Measurements from ENCODE around the gene LRMDA.

The LRMDA gene

DNA sequence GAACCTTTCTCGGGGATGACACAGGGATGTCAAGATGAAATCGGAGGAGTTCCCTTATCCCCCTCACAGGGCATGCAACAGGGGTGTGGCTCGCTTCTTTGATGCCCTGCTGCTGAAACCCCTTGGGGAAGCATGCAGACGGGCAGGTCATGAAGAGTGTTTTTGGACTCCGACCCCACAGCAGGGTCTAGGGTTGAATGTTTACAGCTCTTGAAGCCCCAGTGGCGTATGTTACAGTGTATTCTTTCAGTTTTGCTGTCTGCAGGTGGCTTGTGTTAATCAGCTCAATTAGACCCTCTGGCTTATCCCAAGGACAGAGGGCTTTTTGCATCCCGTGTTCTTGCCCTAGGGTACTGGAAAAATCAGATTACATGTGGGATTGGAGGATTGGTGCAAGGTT lies 446.5 kb downstream of the LRMDA start:
- TF ChIP-seq, protein P1, sequence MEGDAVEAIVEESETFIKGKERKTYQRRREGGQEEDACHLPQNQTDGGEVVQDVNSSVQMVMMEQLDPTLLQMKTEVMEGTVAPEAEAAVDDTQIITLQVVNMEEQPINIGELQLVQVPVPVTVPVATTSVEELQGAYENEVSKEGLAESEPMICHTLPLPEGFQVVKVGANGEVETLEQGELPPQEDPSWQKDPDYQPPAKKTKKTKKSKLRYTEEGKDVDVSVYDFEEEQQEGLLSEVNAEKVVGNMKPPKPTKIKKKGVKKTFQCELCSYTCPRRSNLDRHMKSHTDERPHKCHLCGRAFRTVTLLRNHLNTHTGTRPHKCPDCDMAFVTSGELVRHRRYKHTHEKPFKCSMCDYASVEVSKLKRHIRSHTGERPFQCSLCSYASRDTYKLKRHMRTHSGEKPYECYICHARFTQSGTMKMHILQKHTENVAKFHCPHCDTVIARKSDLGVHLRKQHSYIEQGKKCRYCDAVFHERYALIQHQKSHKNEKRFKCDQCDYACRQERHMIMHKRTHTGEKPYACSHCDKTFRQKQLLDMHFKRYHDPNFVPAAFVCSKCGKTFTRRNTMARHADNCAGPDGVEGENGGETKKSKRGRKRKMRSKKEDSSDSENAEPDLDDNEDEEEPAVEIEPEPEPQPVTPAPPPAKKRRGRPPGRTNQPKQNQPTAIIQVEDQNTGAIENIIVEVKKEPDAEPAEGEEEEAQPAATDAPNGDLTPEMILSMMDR (conservative IDR thresholded peaks at IDR 0.05), result no peak
- H3K27ac ChIP-seq, result no peak overlapping the region

DNA sequence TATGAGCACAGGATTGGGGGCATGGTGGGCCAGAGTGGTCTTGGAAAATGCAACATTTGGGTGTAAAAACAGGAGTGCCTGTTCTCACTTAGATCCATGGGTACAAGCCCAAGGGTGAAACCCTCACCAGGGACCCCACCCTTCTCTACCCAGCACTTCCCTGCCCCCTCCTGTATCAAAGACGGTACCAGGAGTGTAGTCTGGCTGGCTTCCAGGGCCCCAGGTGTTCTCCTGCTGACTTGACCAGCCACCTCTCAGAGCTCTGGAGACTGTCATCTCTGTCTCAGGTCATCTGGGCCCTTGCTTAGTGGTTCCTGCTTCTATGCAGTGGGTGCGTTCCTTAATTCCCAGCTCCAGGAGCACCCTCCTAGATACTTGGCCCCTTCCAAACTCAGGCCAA lies 447.2 kb downstream of the LRMDA start:
- TF ChIP-seq, protein P1 (conservative IDR thresholded peaks at IDR 0.05), result no peak
- H3K27ac ChIP-seq, result no peak overlapping the region

DNA sequence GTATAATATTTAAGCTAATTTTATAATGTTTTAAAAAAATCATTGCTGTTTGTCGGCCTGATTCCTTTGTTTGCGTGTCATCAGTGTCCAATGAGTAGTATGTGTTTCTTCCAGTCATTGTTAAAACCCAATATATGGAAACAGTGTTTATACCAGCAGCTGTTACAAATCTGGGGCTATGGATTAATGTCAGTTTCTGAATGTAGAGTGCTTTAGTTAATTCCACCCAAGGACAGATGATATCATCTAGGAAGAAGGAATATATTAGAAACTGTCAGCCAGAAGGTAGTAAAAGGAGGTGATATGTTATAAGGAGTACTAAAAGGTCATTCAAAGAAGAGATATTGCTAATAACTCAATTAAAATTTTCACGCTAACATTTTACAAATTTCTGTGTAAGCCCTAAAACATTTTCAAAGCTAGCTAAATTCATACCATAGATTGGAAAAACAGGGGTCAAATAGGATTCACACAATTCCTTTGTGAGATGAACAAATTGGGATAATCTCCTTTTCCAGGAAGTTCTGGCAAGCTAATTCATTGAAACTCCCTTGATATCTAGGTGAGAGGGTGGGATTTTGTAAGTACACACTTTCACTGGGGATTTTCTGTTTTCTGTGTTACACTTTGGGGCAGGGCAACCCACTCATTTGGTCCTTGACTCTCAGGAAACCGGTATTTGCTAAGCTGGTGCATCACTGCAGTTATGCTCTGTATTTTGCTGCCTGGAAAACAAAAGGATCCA lies 448.8 kb downstream of the LRMDA start:
- TF ChIP-seq, protein P1 (conservative IDR thresholded peaks at IDR 0.05), result no peak
- no peak overlapping the region for H3K27ac ChIP-seq

DNA sequence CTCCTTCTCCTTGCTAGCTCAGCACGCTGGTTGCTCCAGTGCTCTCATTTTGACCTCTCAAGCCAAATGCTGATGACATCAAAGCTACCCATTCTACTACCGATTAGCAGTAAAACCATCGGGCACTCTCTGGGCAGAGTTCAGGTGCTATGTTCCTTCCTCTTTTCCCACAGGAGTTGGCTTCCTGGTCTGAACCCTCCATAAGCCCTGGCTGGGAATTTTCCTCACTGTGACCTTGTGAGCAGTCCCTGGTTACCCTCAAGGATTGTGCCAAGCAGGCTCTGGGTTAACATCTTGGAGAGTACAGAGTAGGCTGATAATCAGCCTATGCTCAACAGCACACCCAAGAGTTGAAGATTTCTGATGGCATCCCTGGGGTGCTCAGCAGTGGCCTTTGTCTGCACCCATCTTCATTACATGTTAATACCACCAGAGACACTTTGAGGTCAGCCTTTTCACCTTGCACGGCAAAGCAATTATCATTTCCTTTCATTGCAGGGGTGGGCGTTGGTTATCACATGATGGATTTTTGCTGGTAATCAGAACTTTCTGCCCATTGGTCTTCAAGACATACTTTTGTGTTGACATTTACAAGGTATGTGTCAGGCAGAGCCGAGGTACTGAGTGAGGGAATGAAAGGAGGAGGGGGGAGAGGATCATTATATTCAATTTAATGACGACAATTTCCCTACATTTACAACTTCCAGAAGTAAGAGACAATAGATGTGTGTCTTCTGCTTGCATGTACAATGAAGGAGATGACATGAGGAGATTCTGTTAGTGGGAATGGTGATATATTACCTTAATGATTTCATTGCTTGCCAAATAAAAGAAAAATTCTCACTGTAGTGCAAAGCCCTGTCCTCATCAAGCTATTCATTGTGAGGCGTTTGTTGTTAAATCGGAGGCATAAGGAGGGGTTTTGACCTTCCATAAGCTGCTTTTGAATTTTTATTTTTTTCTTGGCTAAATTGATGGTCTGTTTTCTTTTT lies 452.0 kb downstream of the LRMDA start:
- H3K27ac ChIP-seq, result no peak overlapping the region
- TF ChIP-seq, protein P1 (conservative IDR thresholded peaks at IDR 0.05), result no peak

DNA sequence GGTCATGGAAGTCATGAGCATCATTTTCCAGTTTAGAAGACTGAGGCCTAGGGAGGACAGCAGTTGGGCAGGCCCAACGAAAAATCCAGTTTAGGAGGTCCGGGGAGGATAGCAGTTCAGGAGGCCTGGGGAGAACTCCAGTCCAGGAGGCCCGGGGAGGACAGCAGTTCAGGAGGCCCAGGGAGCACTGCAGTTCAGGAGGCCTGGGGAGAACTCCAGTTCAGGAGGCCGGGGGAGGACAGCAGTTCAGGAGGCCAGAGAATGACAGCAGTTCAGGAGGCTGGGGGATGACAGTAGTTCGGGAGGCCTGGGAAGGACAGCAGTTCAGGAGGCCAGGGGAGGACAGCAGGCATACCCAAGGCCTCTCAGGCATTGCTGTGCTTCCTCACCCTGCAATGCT lies 453.4 kb downstream of the LRMDA start:
- TF ChIP-seq, protein P1 (conservative IDR thresholded peaks at IDR 0.05), result no peak

DNA sequence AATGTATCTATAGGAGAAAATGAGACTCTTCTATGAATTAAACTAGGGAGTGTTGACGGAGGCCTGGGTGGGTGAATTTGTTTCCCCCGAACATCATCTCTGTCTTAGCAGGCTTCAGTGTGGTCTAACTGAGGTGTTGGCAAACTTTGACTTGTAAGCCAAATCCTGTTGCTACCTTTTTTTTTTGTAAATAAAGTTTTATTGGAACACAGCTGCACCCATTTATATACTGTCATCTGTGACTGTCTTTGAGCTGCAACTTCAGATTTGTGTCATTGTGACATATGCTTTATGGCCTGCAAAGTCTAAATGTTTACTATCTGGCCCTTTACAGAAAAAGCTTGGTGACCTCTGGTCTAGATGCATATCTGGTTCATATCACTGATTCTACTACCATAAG lies 455.9 kb downstream of the LRMDA start:
- TF ChIP-seq, protein P1 (conservative IDR thresholded peaks at IDR 0.05), result no peak
- H3K27ac ChIP-seq, result no peak overlapping the region

More for the DNA sequence above, 453.4 kb downstream of the LRMDA start:
- H3K27ac ChIP-seq, result no peak overlapping the region

DNA sequence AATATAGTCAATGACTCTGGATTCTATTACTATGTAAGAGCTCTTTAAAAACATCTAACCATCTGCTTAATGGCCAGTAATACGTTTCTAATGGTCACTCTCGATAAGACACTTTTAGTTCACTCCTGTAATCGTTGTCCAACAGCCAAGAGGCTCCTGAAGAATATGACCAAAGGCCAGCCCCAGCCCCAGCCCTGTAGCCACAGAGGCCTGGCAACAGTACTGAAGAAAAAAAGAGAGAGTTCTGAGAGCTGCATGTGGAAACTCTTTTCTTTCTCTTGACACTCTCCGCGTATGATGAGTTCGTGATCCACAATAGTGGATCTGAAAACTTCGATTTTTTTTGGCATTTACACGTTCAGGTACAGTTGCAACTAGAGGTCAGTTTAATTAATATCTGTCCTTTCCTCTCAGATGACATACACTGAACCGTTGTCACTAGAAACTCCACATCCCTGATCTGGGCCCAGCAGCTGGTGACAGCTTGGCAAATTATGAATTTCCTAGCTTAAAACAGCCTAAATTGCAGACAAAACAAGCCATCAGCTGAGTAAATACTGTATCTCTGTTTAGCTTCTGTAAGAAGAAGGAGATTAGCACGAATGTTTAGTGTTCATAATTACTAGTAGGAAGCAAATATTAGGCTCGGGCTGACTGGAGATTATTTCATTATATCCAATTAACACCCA lies 456.7 kb downstream of the LRMDA start:
- H3K27ac ChIP-seq, result no peak overlapping the region
- TF ChIP-seq, protein P1 (conservative IDR thresholded peaks at IDR 0.05), result no peak

All from VCaP (cell line).